ENCODE results near the gene ZIC4.

The ZIC4 gene

GRCh38 chr3:147385059-147386012 is 21.0 kb downstream of the ZIC4 start:
- DNase-seq (ENCODE audit: low spot score in 2 of 2), result no peak
- Histone ChIP-seq H3K4me3 (no peak overlapping the region), H3K9me3 (no peaks in the 10 kb centered on the region), H3K36me3 (replicated peaks) (no peaks in the 10 kb centered on the region), H3K4me1 (peaks cover 11% of the 10 kb centered on the region), H3K27me3 (ENCODE audit: low read depth) (no peaks in the 10 kb centered on the region)
- in situ Hi-C loops (cut with MboI; ENCODE audit: low sequenced_read_pairs), result no loop called here

- peaks cover 11% of the 10 kb centered on the region for H3K4me1 ChIP-seq
- in situ Hi-C loops (cut with MboI; ENCODE audit: low sequenced_read_pairs), result no loop called here
- no peaks in the 10 kb centered on the region for H3K9me3 ChIP-seq
- DNase-seq (ENCODE audit: low spot score in 2 of 2), result peak in 1 of 2 experiments; percentile 32
- H3K4me3 ChIP-seq, result no peak overlapping the region
- H3K27me3 ChIP-seq (ENCODE audit: low read depth), result no peaks in the 10 kb centered on the region
- H3K36me3 ChIP-seq (replicated peaks), result no peaks in the 10 kb centered on the region
These were observed 21.9 kb downstream of the ZIC4 start for GRCh38 chr3:147384210-147385058.

GRCh38 chr3:147383617-147384016 is 22.7 kb downstream of the ZIC4 start:
- Histone ChIP-seq H3K36me3 (replicated peaks) (no peaks in the 10 kb centered on the region), H3K4me1 (peaks cover 11% of the 10 kb centered on the region), H3K9me3 (no peaks in the 10 kb centered on the region), H3K4me3 (no peak overlapping the region), H3K27me3 (ENCODE audit: low read depth) (0 out of 2 replicates have a peak, but pooled peaks cover 3% of the 10 kb centered on the region)
- peak in 1 of 2 experiments; percentile 25 for DNase-seq (ENCODE audit: low spot score in 2 of 2)
- in situ Hi-C loops (cut with MboI; ENCODE audit: low sequenced_read_pairs), result no loop called here

- in situ Hi-C loops (cut with MboI; ENCODE audit: low sequenced_read_pairs), result no loop called here
- Histone ChIP-seq H3K4me3 (no peak overlapping the region), H3K4me1 (peaks cover 11% of the 10 kb centered on the region), H3K36me3 (replicated peaks) (no peaks in the 10 kb centered on the region), H3K27me3 (ENCODE audit: low read depth) (peaks cover 9% of the 10 kb centered on the region; the same call in 1 of the 2 replicates), H3K9me3 (no peaks in the 10 kb centered on the region)
- peak; percentile 53 to 91 for DNase-seq (ENCODE audit: low spot score in 2 of 2)
These were observed 24.7 kb downstream of the ZIC4 start for GRCh38 chr3:147381596-147381995.

GRCh38 chr3:147380977-147381376 is 25.4 kb downstream of the ZIC4 start:
- no peak overlapping the region for H3K4me3 ChIP-seq
- DNase-seq (ENCODE audit: low spot score in 2 of 2), result no peak
- H3K9me3 ChIP-seq, result no peaks in the 10 kb centered on the region
- H3K36me3 ChIP-seq (replicated peaks), result no peaks in the 10 kb centered on the region
- H3K4me1 ChIP-seq, result peaks cover 11% of the 10 kb centered on the region
- H3K27me3 ChIP-seq (ENCODE audit: low read depth), result peaks cover 9% of the 10 kb centered on the region; the same call in 1 of the 2 replicates
- in situ Hi-C loops (cut with MboI; ENCODE audit: low sequenced_read_pairs), result no loop called here

- H3K4me3 ChIP-seq, result no peak overlapping the region
- peaks cover 11% of the 10 kb centered on the region for H3K4me1 ChIP-seq
- DNase-seq (ENCODE audit: low spot score in 2 of 2), result peak; percentile 48 to 68
- in situ Hi-C loops (cut with MboI; ENCODE audit: low sequenced_read_pairs), result no loop called here
- H3K9me3 ChIP-seq, result no peaks in the 10 kb centered on the region
- peaks cover 9% of the 10 kb centered on the region; the same call in 1 of the 2 replicates for H3K27me3 ChIP-seq (ENCODE audit: low read depth)
- H3K36me3 ChIP-seq (replicated peaks), result no peaks in the 10 kb centered on the region
These were observed 25.9 kb downstream of the ZIC4 start for GRCh38 chr3:147380387-147380951.

GRCh38 chr3:147379651-147380050 is 26.7 kb downstream of the ZIC4 start:
- no peaks in the 10 kb centered on the region for H3K36me3 ChIP-seq (replicated peaks)
- no peak for DNase-seq (ENCODE audit: low spot score in 2 of 2)
- no peak overlapping the region for H3K4me3 ChIP-seq
- peaks cover 11% of the 10 kb centered on the region for H3K4me1 ChIP-seq
- no peaks in the 10 kb centered on the region for H3K9me3 ChIP-seq
- in situ Hi-C loops (cut with MboI; ENCODE audit: low sequenced_read_pairs), result no loop called here
- peaks cover 13% of the 10 kb centered on the region; the same call in 1 of the 2 replicates for H3K27me3 ChIP-seq (ENCODE audit: low read depth)

- no peak overlapping the region for H3K4me3 ChIP-seq
- H3K4me1 ChIP-seq, result peaks cover 11% of the 10 kb centered on the region
- no peaks in the 10 kb centered on the region for H3K9me3 ChIP-seq
- H3K27me3 ChIP-seq (ENCODE audit: low read depth), result peaks cover 29% of the 10 kb centered on the region
- H3K36me3 ChIP-seq (replicated peaks), result no peaks in the 10 kb centered on the region
- in situ Hi-C loops (cut with MboI; ENCODE audit: low sequenced_read_pairs), result no loop called here
- peak in 1 of 2 experiments; percentile 14 for DNase-seq (ENCODE audit: low spot score in 2 of 2)
These were observed 28.7 kb downstream of the ZIC4 start for GRCh38 chr3:147377412-147378367.

- DNase-seq (ENCODE audit: low spot score in 2 of 2), result no peak
- Histone ChIP-seq H3K27me3 (ENCODE audit: low read depth) (peaks cover 62% of the 10 kb centered on the region), H3K9me3 (no peaks in the 10 kb centered on the region), H3K4me1 (no peaks in the 10 kb centered on the region), H3K36me3 (replicated peaks) (no peaks in the 10 kb centered on the region), H3K4me3 (no peak overlapping the region)
- in situ Hi-C loops (cut with MboI; ENCODE audit: low sequenced_read_pairs), result no loop called here
These were observed 33.0 kb downstream of the ZIC4 start for GRCh38 chr3:147373301-147373700.

GRCh38 chr3:147372525-147373027 is 33.8 kb downstream of the ZIC4 start:
- Histone ChIP-seq H3K4me1 (no peaks in the 10 kb centered on the region), H3K36me3 (replicated peaks) (no peaks in the 10 kb centered on the region), H3K27me3 (ENCODE audit: low read depth) (peaks cover 70% of the 10 kb centered on the region), H3K4me3 (no peak overlapping the region), H3K9me3 (no peaks in the 10 kb centered on the region)
- in situ Hi-C loops (cut with MboI; ENCODE audit: low sequenced_read_pairs), result no loop called here
- DNase-seq (ENCODE audit: low spot score in 2 of 2), result no peak

- Histone ChIP-seq H3K9me3 (no peaks in the 10 kb centered on the region), H3K4me3 (no peak overlapping the region), H3K36me3 (replicated peaks) (no peaks in the 10 kb centered on the region), H3K27me3 (ENCODE audit: low read depth) (peaks cover 73% of the 10 kb centered on the region), H3K4me1 (no peaks in the 10 kb centered on the region)
- in situ Hi-C loops (cut with MboI; ENCODE audit: low sequenced_read_pairs), result no loop called here
- DNase-seq (ENCODE audit: low spot score in 2 of 2), result no peak
These were observed 34.5 kb downstream of the ZIC4 start for GRCh38 chr3:147371771-147372340.

- peaks cover 70% of the 10 kb centered on the region for H3K27me3 ChIP-seq (ENCODE audit: low read depth)
These were observed 35.2 kb downstream of the ZIC4 start for GRCh38 chr3:147371140-147371539.

More at GRCh38 chr3:147371140-147371539, 35.2 kb downstream of the ZIC4 start:
- Histone ChIP-seq H3K36me3 (replicated peaks) (no peaks in the 10 kb centered on the region), H3K9me3 (no peaks in the 10 kb centered on the region), H3K4me1 (no peaks in the 10 kb centered on the region), H3K4me3 (no peak overlapping the region)
- in situ Hi-C loops (cut with MboI; ENCODE audit: low sequenced_read_pairs), result no loop called here
- DNase-seq (ENCODE audit: low spot score in 2 of 2), result no peak

All from HAP-1 (cell line).